WTC11 (cell line): ENCODE results near the gene PXYLP1. TPM values are rescaled to one million over a fixed set of nuclear protein-coding genes. Genes with fewer than 3 reads are reported as not detected.
A peak's percentile ranks its signal among the peaks of the same experiment; 100 is the strongest.

Experiments used
- ATAC-seq: fragments of 200-7000 bp; cut with Tn5 transposase; 2 replicates; pipeline ENCODE4 v1.10.0; 2021; ENCODE audit warnings: mild to moderate bottlenecking, moderate library complexity
- CTCF ChIA-PET: fragments of 300-600 bp; sonication (Branson Sonifier 250); formaldehyde crosslinking; loops from one replicate; lab custom pipeline; 2021; ENCODE audit warnings: antibody characterized with exemption; lab: Charles Lee
- POLR2A ChIA-PET: fragments of 350-600 bp; sonication (Branson Sonifier 250); formaldehyde crosslinking; loops from one replicate; lab custom pipeline; 2021; ENCODE audit warnings: antibody characterized with exemption; lab: Charles Lee
- DNase-seq: peaks from one replicate; pipeline ENCODE4 v3.0.0; 2021; ENCODE audit warnings: low spot score
- H3K27ac Mint-ChIP-seq: 2 replicates; pipeline ENCODE4 v1.8.0; 2021; ENCODE audit warnings: mixed read lengths
- H3K27me3 Mint-ChIP-seq: 2 replicates; pipeline ENCODE4 v1.8.0; 2021; ENCODE audit warnings: low read depth, mild to moderate bottlenecking, moderate library complexity, mixed read lengths
- H3K36me3 Mint-ChIP-seq: 2 replicates; pipeline ENCODE4 v1.8.0; 2021; ENCODE audit warnings: mixed read lengths
- H3K4me1 Mint-ChIP-seq: 2 replicates; pipeline ENCODE4 v1.8.0; 2022; ENCODE audit warnings: mixed read lengths
- H3K4me3 Mint-ChIP-seq: 2 replicates; pipeline ENCODE4 v1.8.0; 2021; ENCODE audit warnings: mild to moderate bottlenecking, moderate library complexity, mixed read lengths
- H3K9me3 Mint-ChIP-seq: 2 replicates; pipeline ENCODE4 v1.8.0; 2021; ENCODE audit warnings: mixed read lengths
- ARID4B ChIP-seq: sonication (generic); formaldehyde crosslinking; IDR thresholded peaks from 2 replicates; pipeline ENCODE4 v1.8.0; 2023; ENCODE audit warnings: missing genetic modification reagents, mild to moderate bottlenecking, borderline replicate concordance
- ERG ChIP-seq: fragments of 250-450 bp; sonication (Bioruptor Pico); IDR thresholded peaks from 2 replicates; pipeline ENCODE4 v1.8.0; 2021; ENCODE audit warnings: mild to moderate bottlenecking
- FOXK1 ChIP-seq: sonication (generic); formaldehyde crosslinking; IDR thresholded peaks from 2 replicates; pipeline ENCODE4 v1.8.0; 2022; ENCODE audit warnings: mild to moderate bottlenecking, moderate library complexity, missing genetic modification reagents
- NFYB ChIP-seq: sonication (generic); formaldehyde crosslinking; conservative IDR thresholded peaks from 2 replicates; pipeline ENCODE4 v1.8.0; 2022; ENCODE audit warnings: low read depth, missing genetic modification reagents
- NR1H2 ChIP-seq: sonication (generic); formaldehyde crosslinking; IDR thresholded peaks from 2 replicates; pipeline ENCODE4 v1.9.0; 2021; ENCODE audit warnings: mild to moderate bottlenecking, moderate library complexity, missing genetic modification reagents
- PRRX2 ChIP-seq: fragments of 250-450 bp; sonication (Bioruptor Pico); IDR thresholded peaks from 2 replicates; pipeline ENCODE4 v1.8.0; 2021; ENCODE audit warnings: mild to moderate bottlenecking
- RORB ChIP-seq: fragments of 250-450 bp; sonication (Bioruptor Pico); IDR thresholded peaks from 2 replicates; pipeline ENCODE4 v1.9.0; 2021; ENCODE audit warnings: mild to moderate bottlenecking
- STAT6 ChIP-seq: sonication (generic); formaldehyde crosslinking; conservative IDR thresholded peaks from 2 replicates; pipeline ENCODE4 v1.8.1; 2023; ENCODE audit warnings: mild to moderate bottlenecking, low read depth, missing genetic modification reagents, moderate library complexity
- ZNF121 ChIP-seq: sonication (generic); formaldehyde crosslinking; IDR thresholded peaks from 2 replicates; pipeline ENCODE4 v1.8.0; 2023; ENCODE audit warnings: missing genetic modification reagents
- ZNF219 ChIP-seq: sonication (generic); formaldehyde crosslinking; IDR thresholded peaks from 2 replicates; pipeline ENCODE4 v1.8.0; 2023; ENCODE audit warnings: missing genetic modification reagents, mild to moderate bottlenecking, borderline replicate concordance
- ZNF232 ChIP-seq: sonication (generic); formaldehyde crosslinking; IDR thresholded peaks from 2 replicates; pipeline ENCODE4 v1.8.0; 2022; ENCODE audit warnings: mild to moderate bottlenecking, missing genetic modification reagents
- total RNA-seq: library from RNA; stranded (reverse); gene quantifications from 3 replicates; pipeline ENCODE4 v1.2.3, GENCODE V29; 2021
- TF ChIP-seq, protein P1 (sequence below): fragments of 250-450 bp; sonication (Bioruptor Pico); IDR thresholded peaks from 2 replicates; pipeline ENCODE4 v2.1.2; 2022; ENCODE audit warnings: mild to moderate bottlenecking, moderate library complexity
- TF ChIP-seq, protein P2 (sequence below): fragments of 250-450 bp; sonication (Bioruptor Pico); IDR thresholded peaks from 2 replicates; pipeline ENCODE4 v1.9.0; 2021; ENCODE audit warnings: moderate library complexity, mild to moderate bottlenecking, inconsistent platforms, borderline replicate concordance
- TF ChIP-seq, protein P3 (sequence below): sonication (generic); formaldehyde crosslinking; IDR thresholded peaks from 2 replicates; pipeline ENCODE4 v1.8.0; 2022; ENCODE audit warnings: missing genetic modification reagents
- TF ChIP-seq, protein P4 (sequence below): sonication (generic); formaldehyde crosslinking; IDR thresholded peaks from 2 replicates; pipeline ENCODE4 v1.8.0; 2023; ENCODE audit warnings: mild to moderate bottlenecking, missing genetic modification reagents
- TF ChIP-seq, protein P5 (sequence below): sonication (generic); formaldehyde crosslinking; conservative IDR thresholded peaks from 2 replicates; pipeline ENCODE4 v1.8.1; 2022; ENCODE audit warnings: mild to moderate bottlenecking, missing genetic modification reagents

The PXYLP1 gene
- total RNA-seq, 1 experiment from 2014 or later = 20.1 TPM

DNA sequence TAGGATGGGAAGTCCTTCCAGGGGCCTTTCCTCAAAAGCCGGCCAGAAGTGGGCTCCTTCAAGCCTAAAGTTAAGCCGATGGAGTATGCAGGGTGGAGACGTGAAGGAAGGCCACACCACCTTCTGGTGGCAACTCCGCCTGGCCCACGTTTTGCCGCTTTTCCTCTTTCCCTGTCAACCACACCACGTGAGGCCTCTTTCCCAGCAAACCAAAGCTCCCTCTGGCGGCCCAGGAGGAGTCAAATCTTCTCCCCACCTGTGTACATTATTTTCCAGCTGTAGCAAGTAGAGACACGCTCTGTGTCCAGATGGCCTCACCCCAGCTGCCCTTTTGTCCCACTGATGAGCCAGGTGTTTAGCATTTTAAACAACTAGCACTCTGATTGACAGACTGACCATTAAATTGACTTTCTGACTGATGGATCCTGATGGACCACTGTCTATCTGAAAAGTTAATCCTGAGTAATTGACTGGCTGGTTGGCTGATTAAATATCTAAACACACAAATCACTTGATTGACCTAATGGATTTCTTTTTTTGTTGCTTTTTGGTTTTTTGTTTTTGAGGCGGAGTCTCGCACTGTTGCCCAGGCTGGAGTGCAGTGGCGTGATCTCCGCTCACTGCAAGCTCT, 77.1 kb downstream of the PXYLP1 start:
- CTCF ChIA-PET = interaction anchor here (0.6 to 6.9 kb wide), 38 partner anchors 9 to 1020 kb away, joined by 3 to 97 read pairs (median 5); partner anchors contain the start of genes PXYLP1, SPSB4 and ZBTB38
- H3K27ac Mint-ChIP-seq = no peak overlapping the region
- H3K36me3 Mint-ChIP-seq = no peaks in the 10 kb centered on the region
- peak; percentile 37 for ATAC-seq
- no peak overlapping the region for H3K4me3 Mint-ChIP-seq
- peaks cover 22% of the 10 kb centered on the region for H3K27me3 Mint-ChIP-seq
- no peaks in the 10 kb centered on the region for H3K9me3 Mint-ChIP-seq
- POLR2A ChIA-PET = interaction anchor here (0.7 to 0.8 kb wide), 2 partner anchors 24 to 179 kb away, joined by 3 to 4 read pairs; no protein-coding TSS in a partner anchor
- peak; percentile 81 for DNase-seq
- peaks cover 22% of the 10 kb centered on the region for H3K4me1 Mint-ChIP-seq
- TF ChIP-seq, protein P1, sequence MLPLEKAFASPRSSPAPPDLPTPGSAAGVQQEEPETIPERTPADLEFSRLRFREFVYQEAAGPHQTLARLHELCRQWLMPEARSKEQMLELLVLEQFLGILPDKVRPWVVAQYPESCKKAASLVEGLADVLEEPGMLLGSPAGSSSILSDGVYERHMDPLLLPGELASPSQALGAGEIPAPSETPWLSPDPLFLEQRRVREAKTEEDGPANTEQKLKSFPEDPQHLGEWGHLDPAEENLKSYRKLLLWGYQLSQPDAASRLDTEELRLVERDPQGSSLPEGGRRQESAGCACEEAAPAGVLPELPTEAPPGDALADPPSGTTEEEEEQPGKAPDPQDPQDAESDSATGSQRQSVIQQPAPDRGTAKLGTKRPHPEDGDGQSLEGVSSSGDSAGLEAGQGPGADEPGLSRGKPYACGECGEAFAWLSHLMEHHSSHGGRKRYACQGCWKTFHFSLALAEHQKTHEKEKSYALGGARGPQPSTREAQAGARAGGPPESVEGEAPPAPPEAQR = no peak
- TF ChIP-seq ARID4B (0 out of 2 replicates have a peak, but pooled peaks have one; percentile 38), ZNF121 (no peak), NR1H2 (CRISPR knock-in tag) (no peak), FOXK1 (CRISPR knock-in tag) (0 out of 2 replicates have a peak, but pooled peaks have one; percentile 13), NFYB (CRISPR knock-in tag) (no peak), ZNF219 (CRISPR knock-in tag) (no peak), RORB (CRISPR knock-in tag) (no peak), PRRX2 (CRISPR knock-in tag) (no peak), STAT6 (CRISPR knock-in tag) (no peak), ZNF232 (no peak), ERG (CRISPR knock-in tag) (no peak)
- TF ChIP-seq, protein P2, sequence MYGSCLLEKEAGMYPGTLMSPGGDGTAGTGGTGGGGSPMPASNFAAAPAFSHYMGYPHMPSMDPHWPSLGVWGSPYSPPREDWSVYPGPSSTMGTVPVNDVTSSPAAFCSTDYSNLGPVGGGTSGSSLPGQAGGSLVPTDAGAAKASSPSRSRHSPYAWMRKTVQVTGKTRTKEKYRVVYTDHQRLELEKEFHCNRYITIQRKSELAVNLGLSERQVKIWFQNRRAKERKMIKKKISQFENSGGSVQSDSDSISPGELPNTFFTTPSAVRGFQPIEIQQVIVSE (CRISPR knock-in tag) = no peak
- TF ChIP-seq, protein P3, sequence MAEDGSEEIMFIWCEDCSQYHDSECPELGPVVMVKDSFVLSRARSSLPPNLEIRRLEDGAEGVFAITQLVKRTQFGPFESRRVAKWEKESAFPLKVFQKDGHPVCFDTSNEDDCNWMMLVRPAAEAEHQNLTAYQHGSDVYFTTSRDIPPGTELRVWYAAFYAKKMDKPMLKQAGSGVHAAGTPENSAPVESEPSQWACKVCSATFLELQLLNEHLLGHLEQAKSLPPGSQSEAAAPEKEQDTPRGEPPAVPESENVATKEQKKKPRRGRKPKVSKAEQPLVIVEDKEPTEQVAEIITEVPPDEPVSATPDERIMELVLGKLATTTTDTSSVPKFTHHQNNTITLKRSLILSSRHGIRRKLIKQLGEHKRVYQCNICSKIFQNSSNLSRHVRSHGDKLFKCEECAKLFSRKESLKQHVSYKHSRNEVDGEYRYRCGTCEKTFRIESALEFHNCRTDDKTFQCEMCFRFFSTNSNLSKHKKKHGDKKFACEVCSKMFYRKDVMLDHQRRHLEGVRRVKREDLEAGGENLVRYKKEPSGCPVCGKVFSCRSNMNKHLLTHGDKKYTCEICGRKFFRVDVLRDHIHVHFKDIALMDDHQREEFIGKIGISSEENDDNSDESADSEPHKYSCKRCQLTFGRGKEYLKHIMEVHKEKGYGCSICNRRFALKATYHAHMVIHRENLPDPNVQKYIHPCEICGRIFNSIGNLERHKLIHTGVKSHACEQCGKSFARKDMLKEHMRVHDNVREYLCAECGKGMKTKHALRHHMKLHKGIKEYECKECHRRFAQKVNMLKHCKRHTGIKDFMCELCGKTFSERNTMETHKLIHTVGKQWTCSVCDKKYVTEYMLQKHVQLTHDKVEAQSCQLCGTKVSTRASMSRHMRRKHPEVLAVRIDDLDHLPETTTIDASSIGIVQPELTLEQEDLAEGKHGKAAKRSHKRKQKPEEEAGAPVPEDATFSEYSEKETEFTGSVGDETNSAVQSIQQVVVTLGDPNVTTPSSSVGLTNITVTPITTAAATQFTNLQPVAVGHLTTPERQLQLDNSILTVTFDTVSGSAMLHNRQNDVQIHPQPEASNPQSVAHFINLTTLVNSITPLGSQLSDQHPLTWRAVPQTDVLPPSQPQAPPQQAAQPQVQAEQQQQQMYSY = peak; percentile 25; the same call in 1 of the 2 replicates
- TF ChIP-seq, protein P4, sequence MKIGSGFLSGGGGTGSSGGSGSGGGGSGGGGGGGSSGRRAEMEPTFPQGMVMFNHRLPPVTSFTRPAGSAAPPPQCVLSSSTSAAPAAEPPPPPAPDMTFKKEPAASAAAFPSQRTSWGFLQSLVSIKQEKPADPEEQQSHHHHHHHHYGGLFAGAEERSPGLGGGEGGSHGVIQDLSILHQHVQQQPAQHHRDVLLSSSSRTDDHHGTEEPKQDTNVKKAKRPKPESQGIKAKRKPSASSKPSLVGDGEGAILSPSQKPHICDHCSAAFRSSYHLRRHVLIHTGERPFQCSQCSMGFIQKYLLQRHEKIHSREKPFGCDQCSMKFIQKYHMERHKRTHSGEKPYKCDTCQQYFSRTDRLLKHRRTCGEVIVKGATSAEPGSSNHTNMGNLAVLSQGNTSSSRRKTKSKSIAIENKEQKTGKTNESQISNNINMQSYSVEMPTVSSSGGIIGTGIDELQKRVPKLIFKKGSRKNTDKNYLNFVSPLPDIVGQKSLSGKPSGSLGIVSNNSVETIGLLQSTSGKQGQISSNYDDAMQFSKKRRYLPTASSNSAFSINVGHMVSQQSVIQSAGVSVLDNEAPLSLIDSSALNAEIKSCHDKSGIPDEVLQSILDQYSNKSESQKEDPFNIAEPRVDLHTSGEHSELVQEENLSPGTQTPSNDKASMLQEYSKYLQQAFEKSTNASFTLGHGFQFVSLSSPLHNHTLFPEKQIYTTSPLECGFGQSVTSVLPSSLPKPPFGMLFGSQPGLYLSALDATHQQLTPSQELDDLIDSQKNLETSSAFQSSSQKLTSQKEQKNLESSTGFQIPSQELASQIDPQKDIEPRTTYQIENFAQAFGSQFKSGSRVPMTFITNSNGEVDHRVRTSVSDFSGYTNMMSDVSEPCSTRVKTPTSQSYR (CRISPR knock-in tag) = no peak
- TF ChIP-seq, protein P5, sequence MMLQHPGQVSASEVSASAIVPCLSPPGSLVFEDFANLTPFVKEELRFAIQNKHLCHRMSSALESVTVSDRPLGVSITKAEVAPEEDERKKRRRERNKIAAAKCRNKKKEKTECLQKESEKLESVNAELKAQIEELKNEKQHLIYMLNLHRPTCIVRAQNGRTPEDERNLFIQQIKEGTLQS (CRISPR knock-in tag) = no peak
